HG03442 (cell line): Measurements from ENCODE around the gene MAPK11.
A peak's percentile ranks its signal among the peaks of the same experiment; 100 is the strongest.

ENCODE experiments used
- ATAC-seq: cut with Tn5 transposase; IDR thresholded peaks from one replicate; pipeline ENCODE4 v1.9.1; 2021; ENCODE audit warnings: mild to moderate bottlenecking, moderate library complexity; ENCODE audit not compliant: unreplicated experiment

MAPK11 gene

GRCh38 chr22:50250555-50251476 lies 19.4 kb downstream of the MAPK11 start, which contains the start of gene HDAC10:
HDAC10 (minus strand) TSS chr22:50251265; CDS start chr22:50251032, 233 bp downstream.
- peak; percentile 51 for ATAC-seq

GRCh38 chr22:50250249-50250554 lies 20.0 kb downstream of the MAPK11 start:
- ATAC-seq: no peak

GRCh38 chr22:50249341-50250248 lies 20.6 kb downstream of the MAPK11 start:
- no peak for ATAC-seq

GRCh38 chr22:50248196-50249081 lies 21.7 kb downstream of the MAPK11 start:
- ATAC-seq: no peak

GRCh38 chr22:50247748-50248147 lies 22.4 kb downstream of the MAPK11 start:
- no peak for ATAC-seq

GRCh38 chr22:50246242-50247175 lies 23.7 kb downstream of the MAPK11 start:
- no peak for ATAC-seq

GRCh38 chr22:50245214-50246072 lies 24.7 kb downstream of the MAPK11 start:
- no peak for ATAC-seq

GRCh38 chr22:50244420-50245213 lies 25.6 kb downstream of the MAPK11 start, which contains the start of gene TUBGCP6:
TUBGCP6 (minus strand) TSS chr22:50245023; CDS start chr22:50244459, 564 bp downstream.
- peak; percentile 65 for ATAC-seq

GRCh38 chr22:50243685-50244419 lies 26.3 kb downstream of the MAPK11 start:
- ATAC-seq: no peak

GRCh38 chr22:50242406-50242949 lies 27.7 kb downstream of the MAPK11 start:
- ATAC-seq: no peak

GRCh38 chr22:50238755-50239154 lies 31.4 kb downstream of the MAPK11 start:
- ATAC-seq: no peak

- no peak for ATAC-seq
These were observed 33.3 kb downstream of the MAPK11 start for GRCh38 chr22:50236731-50237409.

GRCh38 chr22:50233223-50233622 lies 37.0 kb downstream of the MAPK11 start:
- no peak for ATAC-seq

GRCh38 chr22:50232481-50233151 lies 37.6 kb downstream of the MAPK11 start:
- no peak for ATAC-seq

- ATAC-seq: no peak
These were observed 40.8 kb downstream of the MAPK11 start for GRCh38 chr22:50229370-50229769.

GRCh38 chr22:50228366-50228765 lies 41.8 kb downstream of the MAPK11 start:
- ATAC-seq: no peak
